HCT116 (cell line): ENCODE data around the gene HOXC6. TPM values are rescaled to one million over a fixed set of nuclear protein-coding genes. Genes with fewer than 3 reads are reported as not detected.

ENCODE experiments used
- ATAC-seq: fragments of 200-7000 bp; cut with Tn5 transposase; 2 replicates; pipeline ENCODE4 v1.9.1; 2020; ENCODE audit warnings: mild to moderate bottlenecking, moderate library complexity
- BruUV-seq: library from RNA; stranded (reverse); fragments of 400-500 nt; replicated peaks from 2 replicates; lab custom pipeline; 2021; lab: Mats Ljungman, UMichigan
- CTCF ChIA-PET: fragments of 300-600 bp; sonication (Branson Sonifier 250); formaldehyde crosslinking; loops from one replicate; lab custom pipeline; 2021; ENCODE audit warnings: antibody characterized with exemption; lab: Charles Lee
- POLR2A ChIA-PET: fragments of 300-600, 350-600 bp; sonication (Branson Sonifier 250); formaldehyde crosslinking; loops from one replicate; lab custom pipeline; 2021; ENCODE audit warnings: antibody characterized with exemption; lab: Charles Lee
- RAD21 ChIA-PET, 2 experiments: fragments of 300-600 bp; sonication (Branson Sonifier 250); formaldehyde crosslinking; loops; one replicate each; lab custom pipeline; 2023; ENCODE audit warnings: low total read pairs in 2 of 2; ENCODE audit not compliant: uncharacterized antibody in 2 of 2, unreplicated experiment in 2 of 2, low non-redundant PET in 1 of 2; lab: Charles Lee
- DNase-seq: peaks from one replicate; pipeline ENCODE4 v3.0.0-alpha.2; 2010; ENCODE audit warnings: low read depth, low spot score
- H2AFZ ChIP-seq: fragments of 200-600 bp; shearing (Covaris generic), sonication (generic); 2 replicates; pipeline ENCODE4 v1.6.1; 2017; ENCODE audit warnings: low read depth, mixed run types, mixed read lengths, antibody characterized with exemption, low read length; ENCODE audit not compliant: poor library complexity, severe bottlenecking
- H3K27ac ChIP-seq: 2 replicates; pipeline ENCODE4 v1.5.1; 2012; ENCODE audit warnings: low read depth, low read length
- H3K27me3 ChIP-seq: fragments of 200-600 bp; sonication (generic); 2 replicates; pipeline ENCODE4 v1.6.1; 2016; ENCODE audit warnings: mixed run types, low read length, mixed read lengths; ENCODE audit not compliant: insufficient read depth
- H3K36me3 ChIP-seq, 2 experiments: fragments of 200-500 bp in 1 of 2; fragments of 200-600 bp in 1 of 2; sonication (Bioruptor generic) in 1 of 2; sonication (generic) in 1 of 2; 2 replicates each; pipeline versions ENCODE4 v1.5.1 to v1.6.1; 2014 to 2016; ENCODE audit warnings: low read length in 2 of 2, inconsistent platforms in 1 of 2, mixed read lengths in 1 of 2, mixed run types in 1 of 2; ENCODE audit not compliant: insufficient read depth in 2 of 2, control insufficient read depth in 1 of 2
- H3K4me1 ChIP-seq, 2 experiments: fragments of 200-600 bp in 1 of 2; sonication (generic) in 1 of 2; 2 replicates each; pipeline versions ENCODE4 v1.5.1 to v1.6.1; 2012 to 2017; ENCODE audit warnings: low read length in 2 of 2, inconsistent platforms in 1 of 2, mild to moderate bottlenecking in 1 of 2, mixed read lengths in 1 of 2, mixed run types in 1 of 2, moderate library complexity in 1 of 2; ENCODE audit not compliant: insufficient read depth in 2 of 2, control insufficient read depth in 1 of 2
- H3K4me2 ChIP-seq: fragments of 200-600 bp; sonication (generic); 2 replicates; pipeline ENCODE4 v1.6.1; 2017; ENCODE audit warnings: mixed run types, low read length, mixed read lengths
- H3K4me3 ChIP-seq, 2 experiments: fragments of 200-600 bp in 1 of 2; sonication (generic) in 1 of 2; replicated peaks in 1 of 2; 2 replicates each; pipeline ENCODE4 v1.5.1; 2011 to 2016; ENCODE audit warnings: low read length in 2 of 2, control low read depth in 1 of 2, low read depth in 1 of 2, mild to moderate bottlenecking in 1 of 2, mixed read lengths in 1 of 2, mixed run types in 1 of 2
- H3K79me2 ChIP-seq: fragments of 200-600 bp; sonication (generic); 2 replicates; pipeline ENCODE4 v1.6.1; 2017; ENCODE audit warnings: mild to moderate bottlenecking, mixed run types, low read length, moderate library complexity, mixed read lengths; ENCODE audit not compliant: insufficient read depth
- H3K9ac ChIP-seq: fragments of 200-600 bp; sonication (generic); 2 replicates; pipeline ENCODE4 v1.6.1; 2016; ENCODE audit warnings: low read length, mixed read lengths
- H3K9me2 ChIP-seq: fragments of 200-600 bp; sonication (generic), shearing (Covaris generic); 2 replicates; pipeline ENCODE4 v1.6.1; 2017; ENCODE audit warnings: mixed run types, mild to moderate bottlenecking, moderate library complexity; ENCODE audit not compliant: insufficient read depth
- H3K9me3 ChIP-seq, 2 experiments: fragments of 200-500 bp in 1 of 2; fragments of 200-600 bp in 1 of 2; sonication (Bioruptor generic) in 1 of 2; sonication (generic) in 1 of 2; 2 replicates each; pipeline ENCODE4 v1.6.1; 2014 to 2017; ENCODE audit warnings: low read length in 2 of 2, mixed read lengths in 2 of 2, inconsistent platforms in 1 of 2, low read depth in 1 of 2, mild to moderate bottlenecking in 1 of 2, mixed run types in 1 of 2, moderate library complexity in 1 of 2; ENCODE audit not compliant: control insufficient read depth in 1 of 2, insufficient read depth in 1 of 2
- H4K20me1 ChIP-seq: fragments of 200-600 bp; sonication (generic), shearing (Covaris generic); 2 replicates; pipeline ENCODE4 v1.6.1; 2017; ENCODE audit warnings: mixed run types, mild to moderate bottlenecking, moderate library complexity; ENCODE audit not compliant: insufficient read depth
- CBX3 ChIP-seq: IDR thresholded peaks from 2 replicates; pipeline ENCODE4 v1.6.1; 2012; ENCODE audit warnings: low read depth
- CEBPB ChIP-seq: IDR thresholded peaks from 2 replicates; pipeline ENCODE4 v1.6.1; 2012; ENCODE audit warnings: low read depth
- EGR1 ChIP-seq: IDR thresholded peaks from 2 replicates; pipeline ENCODE4 v1.6.1; 2012; ENCODE audit warnings: low read depth
- ELF1 ChIP-seq: IDR thresholded peaks from 2 replicates; pipeline ENCODE4 v1.6.1; 2012; ENCODE audit warnings: low read depth, borderline replicate concordance
- EZH2 ChIP-seq: fragments of 200-600 bp; sonication (generic); IDR thresholded peaks from 2 replicates; pipeline ENCODE4 v1.6.1; 2017; ENCODE audit warnings: antibody characterized with exemption, mixed run types
- EZH2phosphoT487 ChIP-seq: fragments of 200-600 bp; IDR thresholded peaks from 2 replicates; pipeline ENCODE4 v1.6.1; 2018; ENCODE audit warnings: antibody characterized with exemption, borderline replicate concordance
- FOSL1 ChIP-seq: IDR thresholded peaks from 2 replicates; pipeline ENCODE4 v1.6.1; 2012; ENCODE audit warnings: low read depth
- JUND ChIP-seq: IDR thresholded peaks from 2 replicates; pipeline ENCODE4 v1.6.1; 2012
- POLR2A ChIP-seq: IDR thresholded peaks from 2 replicates; pipeline ENCODE4 v1.7.0; 2011; ENCODE audit warnings: borderline replicate concordance; ENCODE audit not compliant: insufficient read depth, insufficient read length; ENCODE audit errors: extremely low read depth
- RAD21 ChIP-seq: IDR thresholded peaks from 2 replicates; pipeline ENCODE4 v1.6.1; 2012; ENCODE audit warnings: low read depth, mild to moderate bottlenecking
- SIN3A ChIP-seq: IDR thresholded peaks from 2 replicates; pipeline ENCODE4 v1.6.1; 2012; ENCODE audit warnings: low read depth
- SP1 ChIP-seq: IDR thresholded peaks from 2 replicates; pipeline ENCODE4 v1.6.1; 2012; ENCODE audit warnings: low read depth
- SRF ChIP-seq: IDR thresholded peaks from 2 replicates; pipeline ENCODE4 v1.6.1; 2012; ENCODE audit warnings: low read depth
- TCF7L2 ChIP-seq: IDR thresholded peaks from 2 replicates; pipeline ENCODE4 v1.7.0; 2011; ENCODE audit warnings: borderline replicate concordance, inconsistent platforms; ENCODE audit not compliant: insufficient read depth, insufficient read length; ENCODE audit errors: extremely low read depth
- YY1 ChIP-seq: IDR thresholded peaks from 2 replicates; pipeline ENCODE4 v1.6.1; 2011; ENCODE audit warnings: low read length, low read depth, moderate library complexity, mild to moderate bottlenecking; ENCODE audit not compliant: insufficient replicate concordance; ENCODE audit errors: extremely low read depth
- ZFX ChIP-seq: fragments of 450-650 bp; IDR thresholded peaks from 2 replicates; pipeline ENCODE4 v1.6.1; 2017
- ZNF274 ChIP-seq: fragments of 200-500 bp; sonication (Bioruptor generic); IDR thresholded peaks from 2 replicates; pipeline ENCODE4 v1.6.1; 2014; ENCODE audit warnings: mild to moderate bottlenecking, low read depth, low read length, inconsistent platforms
- intact Hi-C: fragments of 100-400 bp; cut with micrococcal nuclease; formaldehyde crosslinking; loops from 2 replicates; pipeline ENCODE4 v1.10.0; 2022
- total RNA-seq: library from RNA; stranded (reverse); gene quantifications from one replicate; pipeline ENCODE4 v1.2.1, GENCODE V29; 2021; ENCODE audit not compliant: unreplicated experiment
- TF ChIP-seq, protein P1 (sequence below): IDR thresholded peaks from 2 replicates; pipeline ENCODE4 v1.6.1; 2012; ENCODE audit warnings: low read depth
- TF ChIP-seq, protein P2 (sequence below): IDR thresholded peaks from 2 replicates; pipeline ENCODE4 v1.6.1; 2011; ENCODE audit warnings: mild to moderate bottlenecking, low read length, moderate library complexity; ENCODE audit not compliant: insufficient replicate concordance; ENCODE audit errors: extremely low read depth

Gene HOXC6
- total RNA-seq, 1 experiment from 2014 or later = 3.1 TPM

DNA sequence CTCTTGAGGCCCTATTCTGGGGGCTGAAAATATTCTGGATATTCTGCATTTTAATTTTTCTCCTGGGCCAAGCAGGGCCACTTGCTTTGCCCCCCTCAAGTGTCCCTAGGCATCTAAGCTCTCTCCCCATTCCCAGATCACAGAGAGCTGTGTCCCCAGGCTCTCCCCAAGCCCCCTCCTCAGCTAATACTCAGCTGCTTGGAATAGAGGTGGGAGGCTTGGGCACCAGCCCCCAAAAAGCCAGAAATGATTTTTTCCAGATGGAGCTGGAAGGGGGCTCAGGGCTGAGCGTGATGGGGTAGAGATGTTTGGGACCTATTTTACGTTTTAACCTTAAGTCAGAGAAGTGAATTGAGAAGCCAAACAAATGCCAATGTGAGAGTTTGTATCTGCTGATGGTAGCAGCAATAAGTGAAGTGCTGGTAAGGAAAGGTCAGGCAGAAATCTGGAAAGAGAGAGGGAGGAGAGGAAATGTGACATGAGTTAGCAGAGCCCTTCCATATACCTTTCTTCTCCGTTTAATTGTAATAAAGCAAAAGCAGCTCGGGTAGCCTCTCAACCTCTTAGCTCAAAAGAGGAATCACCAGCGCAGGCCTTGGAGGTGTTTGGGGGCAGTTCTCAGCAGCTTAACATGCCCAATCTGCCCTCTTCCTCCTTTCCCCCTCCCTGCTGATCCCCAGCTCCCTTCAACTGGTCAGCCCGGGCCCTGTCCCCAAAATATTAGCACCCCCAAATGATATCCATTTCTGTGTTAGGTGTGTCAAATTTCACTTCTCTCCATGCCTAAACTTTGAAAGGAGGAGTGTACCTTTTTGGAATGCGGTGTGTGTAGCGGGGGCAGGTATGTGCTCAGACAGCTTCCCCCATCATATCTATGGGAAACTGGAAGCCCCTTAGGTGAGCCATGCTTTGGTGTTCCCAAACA, 5.0 kb upstream of the HOXC6 start:
- no TSS peak for BruUV-seq
- Histone ChIP-seq H4K20me1 (no peaks in the 10 kb centered on the region), H3K9me2 (no peaks in the 10 kb centered on the region), H3K79me2 (no peaks in the 10 kb centered on the region), H3K4me1 (peaks cover 18 to 31% of the 10 kb centered on the region in 2 experiments; a peak in 3 of 4 replicates), H3K9ac (no peak overlapping the region), H3K27me3 (no peaks in the 10 kb centered on the region), H3K27ac (no peak overlapping the region), H3K36me3 (no peaks in the 10 kb centered on the region)
- ATAC-seq = no peak
- DNase-seq = no peak
- TF ChIP-seq CEBPB = no peak
- no peak for TF ChIP-seq EGR1
- TF ChIP-seq EZH2phosphoT487 = no peak
- TF ChIP-seq ZFX = no peak
- no peak for TF ChIP-seq SIN3A
- no peak for TF ChIP-seq ZNF274
- TF ChIP-seq TCF7L2 = no peak
- no peak for TF ChIP-seq YY1
- no peak for TF ChIP-seq POLR2A
- TF ChIP-seq, protein P1, sequence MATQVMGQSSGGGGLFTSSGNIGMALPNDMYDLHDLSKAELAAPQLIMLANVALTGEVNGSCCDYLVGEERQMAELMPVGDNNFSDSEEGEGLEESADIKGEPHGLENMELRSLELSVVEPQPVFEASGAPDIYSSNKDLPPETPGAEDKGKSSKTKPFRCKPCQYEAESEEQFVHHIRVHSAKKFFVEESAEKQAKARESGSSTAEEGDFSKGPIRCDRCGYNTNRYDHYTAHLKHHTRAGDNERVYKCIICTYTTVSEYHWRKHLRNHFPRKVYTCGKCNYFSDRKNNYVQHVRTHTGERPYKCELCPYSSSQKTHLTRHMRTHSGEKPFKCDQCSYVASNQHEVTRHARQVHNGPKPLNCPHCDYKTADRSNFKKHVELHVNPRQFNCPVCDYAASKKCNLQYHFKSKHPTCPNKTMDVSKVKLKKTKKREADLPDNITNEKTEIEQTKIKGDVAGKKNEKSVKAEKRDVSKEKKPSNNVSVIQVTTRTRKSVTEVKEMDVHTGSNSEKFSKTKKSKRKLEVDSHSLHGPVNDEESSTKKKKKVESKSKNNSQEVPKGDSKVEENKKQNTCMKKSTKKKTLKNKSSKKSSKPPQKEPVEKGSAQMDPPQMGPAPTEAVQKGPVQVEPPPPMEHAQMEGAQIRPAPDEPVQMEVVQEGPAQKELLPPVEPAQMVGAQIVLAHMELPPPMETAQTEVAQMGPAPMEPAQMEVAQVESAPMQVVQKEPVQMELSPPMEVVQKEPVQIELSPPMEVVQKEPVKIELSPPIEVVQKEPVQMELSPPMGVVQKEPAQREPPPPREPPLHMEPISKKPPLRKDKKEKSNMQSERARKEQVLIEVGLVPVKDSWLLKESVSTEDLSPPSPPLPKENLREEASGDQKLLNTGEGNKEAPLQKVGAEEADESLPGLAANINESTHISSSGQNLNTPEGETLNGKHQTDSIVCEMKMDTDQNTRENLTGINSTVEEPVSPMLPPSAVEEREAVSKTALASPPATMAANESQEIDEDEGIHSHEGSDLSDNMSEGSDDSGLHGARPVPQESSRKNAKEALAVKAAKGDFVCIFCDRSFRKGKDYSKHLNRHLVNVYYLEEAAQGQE = no peak
- TF ChIP-seq RAD21 = no peak
- no peak for TF ChIP-seq SRF
- TF ChIP-seq SP1 = no peak
- TF ChIP-seq CBX3 = no peak
- no peak for TF ChIP-seq FOSL1
- no peak for TF ChIP-seq ELF1
- TF ChIP-seq, protein P2, sequence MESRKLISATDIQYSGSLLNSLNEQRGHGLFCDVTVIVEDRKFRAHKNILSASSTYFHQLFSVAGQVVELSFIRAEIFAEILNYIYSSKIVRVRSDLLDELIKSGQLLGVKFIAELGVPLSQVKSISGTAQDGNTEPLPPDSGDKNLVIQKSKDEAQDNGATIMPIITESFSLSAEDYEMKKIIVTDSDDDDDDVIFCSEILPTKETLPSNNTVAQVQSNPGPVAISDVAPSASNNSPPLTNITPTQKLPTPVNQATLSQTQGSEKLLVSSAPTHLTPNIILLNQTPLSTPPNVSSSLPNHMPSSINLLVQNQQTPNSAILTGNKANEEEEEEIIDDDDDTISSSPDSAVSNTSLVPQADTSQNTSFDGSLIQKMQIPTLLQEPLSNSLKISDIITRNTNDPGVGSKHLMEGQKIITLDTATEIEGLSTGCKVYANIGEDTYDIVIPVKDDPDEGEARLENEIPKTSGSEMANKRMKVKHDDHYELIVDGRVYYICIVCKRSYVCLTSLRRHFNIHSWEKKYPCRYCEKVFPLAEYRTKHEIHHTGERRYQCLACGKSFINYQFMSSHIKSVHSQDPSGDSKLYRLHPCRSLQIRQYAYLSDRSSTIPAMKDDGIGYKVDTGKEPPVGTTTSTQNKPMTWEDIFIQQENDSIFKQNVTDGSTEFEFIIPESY = no peak
- TF ChIP-seq JUND = no peak
- TF ChIP-seq EZH2 = no peak
- TF ChIP-seq, all 23 proteins: peak for 0
- no peak overlapping the region for H3K4me2 ChIP-seq
- H3K4me3 ChIP-seq = no peak overlapping the region
- no peaks in the 10 kb centered on the region for H3K9me3 ChIP-seq
- no peak overlapping the region for H2AFZ ChIP-seq
- CTCF ChIA-PET = interaction anchor here (1.5 to 5.3 kb wide), 4 partner anchors 9 to 178 kb away, joined by 3 to 38 read pairs (median 6); partner anchors contain the start of genes HOXC5 and HOXC9
- intact Hi-C loops = no loop called here
- POLR2A ChIA-PET = no interaction called here
- RAD21 ChIA-PET = interaction anchor here in 1 of 2 experiments (0.6 kb wide), 1 partner anchor 238 kb away, joined by 4 read pairs; no protein-coding TSS in a partner anchor
